GM13977 (cell line): Measurements from ENCODE around the gene CDH13.

Source experiments
- DNase-seq: peaks from one replicate; pipeline ENCODE4 v3.0.0; 2012; ENCODE audit warnings: low spot score
- in situ Hi-C: fragments of 300-500 bp; cut with MboI; formaldehyde crosslinking; loops from one replicate; pipeline ENCODE4 v1.12.0; 2022; ENCODE audit warnings: low sequenced_read_pairs, low pct_unique_long_range_greater_than_20kb, mixed read lengths, inconsistent platforms; ENCODE audit not compliant: unreplicated experiment
- TF ChIP-seq, protein P1 (sequence below): IDR thresholded peaks from 2 replicates; pipeline ENCODE4 v1.5.1; 2012; ENCODE audit warnings: mild to moderate bottlenecking, control low read depth; ENCODE audit not compliant: insufficient read depth; ENCODE audit errors: extremely low read depth, missing control alignments

Gene CDH13

DNA sequence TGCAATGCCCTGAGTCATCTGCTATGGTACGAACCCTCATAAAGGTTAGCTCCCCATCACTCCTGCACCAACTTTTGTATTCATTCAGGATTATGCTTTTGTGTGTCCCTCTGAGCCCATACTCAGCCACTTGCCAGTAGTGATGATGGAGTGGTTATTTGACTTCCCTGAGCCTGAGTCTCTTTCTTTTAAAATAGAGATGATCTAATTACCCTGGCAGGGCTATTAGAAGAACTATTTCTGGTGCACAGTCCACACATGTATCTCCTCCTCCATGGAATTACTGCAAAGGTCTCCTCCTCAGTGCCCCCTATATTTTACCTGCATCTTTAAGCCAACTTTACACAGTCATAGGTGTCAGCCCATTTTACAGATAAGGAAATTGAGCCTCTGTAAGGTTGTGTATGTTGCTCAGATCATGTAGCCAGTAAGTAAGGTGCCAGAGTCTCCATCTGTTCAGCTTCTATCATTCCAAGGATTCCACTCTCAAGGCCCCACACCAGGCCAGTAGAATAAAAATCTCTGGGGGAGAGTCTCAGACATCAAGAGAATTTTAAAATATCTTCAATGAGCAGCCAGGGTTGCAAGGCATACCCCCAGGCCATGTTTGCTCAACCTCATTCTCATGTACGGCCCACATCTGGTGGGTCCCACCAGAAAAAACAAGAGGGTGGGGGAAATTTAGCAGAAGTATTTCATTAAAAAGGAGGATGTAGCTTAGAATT, 847.3 kb downstream of the CDH13 start:
- TF ChIP-seq, protein P1, sequence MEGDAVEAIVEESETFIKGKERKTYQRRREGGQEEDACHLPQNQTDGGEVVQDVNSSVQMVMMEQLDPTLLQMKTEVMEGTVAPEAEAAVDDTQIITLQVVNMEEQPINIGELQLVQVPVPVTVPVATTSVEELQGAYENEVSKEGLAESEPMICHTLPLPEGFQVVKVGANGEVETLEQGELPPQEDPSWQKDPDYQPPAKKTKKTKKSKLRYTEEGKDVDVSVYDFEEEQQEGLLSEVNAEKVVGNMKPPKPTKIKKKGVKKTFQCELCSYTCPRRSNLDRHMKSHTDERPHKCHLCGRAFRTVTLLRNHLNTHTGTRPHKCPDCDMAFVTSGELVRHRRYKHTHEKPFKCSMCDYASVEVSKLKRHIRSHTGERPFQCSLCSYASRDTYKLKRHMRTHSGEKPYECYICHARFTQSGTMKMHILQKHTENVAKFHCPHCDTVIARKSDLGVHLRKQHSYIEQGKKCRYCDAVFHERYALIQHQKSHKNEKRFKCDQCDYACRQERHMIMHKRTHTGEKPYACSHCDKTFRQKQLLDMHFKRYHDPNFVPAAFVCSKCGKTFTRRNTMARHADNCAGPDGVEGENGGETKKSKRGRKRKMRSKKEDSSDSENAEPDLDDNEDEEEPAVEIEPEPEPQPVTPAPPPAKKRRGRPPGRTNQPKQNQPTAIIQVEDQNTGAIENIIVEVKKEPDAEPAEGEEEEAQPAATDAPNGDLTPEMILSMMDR: no peak
- DNase-seq: no peak
- in situ Hi-C loops: no loop called here

DNA sequence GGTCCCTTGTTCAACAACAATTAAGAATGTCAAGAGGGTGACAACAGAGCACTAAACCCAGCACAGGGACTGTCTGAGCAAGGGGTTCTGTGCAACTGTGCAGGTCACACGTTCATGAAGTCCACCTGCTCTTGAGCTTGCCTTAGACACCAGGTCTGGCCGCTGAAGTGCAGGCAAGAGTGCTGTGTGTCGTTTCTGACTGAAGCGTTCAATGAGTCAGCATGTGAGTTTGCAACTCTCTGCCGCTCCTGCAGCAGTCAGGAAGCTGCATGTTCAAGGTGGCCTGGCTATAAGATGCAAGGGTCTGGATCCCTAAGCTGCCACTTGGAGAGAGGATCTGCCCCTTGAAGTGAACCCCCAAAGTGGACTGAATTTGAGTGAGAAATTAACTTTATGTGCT, 848.3 kb downstream of the CDH13 start:
- in situ Hi-C loops: no loop called here
- no peak for DNase-seq
- TF ChIP-seq, protein P1: no peak

DNA sequence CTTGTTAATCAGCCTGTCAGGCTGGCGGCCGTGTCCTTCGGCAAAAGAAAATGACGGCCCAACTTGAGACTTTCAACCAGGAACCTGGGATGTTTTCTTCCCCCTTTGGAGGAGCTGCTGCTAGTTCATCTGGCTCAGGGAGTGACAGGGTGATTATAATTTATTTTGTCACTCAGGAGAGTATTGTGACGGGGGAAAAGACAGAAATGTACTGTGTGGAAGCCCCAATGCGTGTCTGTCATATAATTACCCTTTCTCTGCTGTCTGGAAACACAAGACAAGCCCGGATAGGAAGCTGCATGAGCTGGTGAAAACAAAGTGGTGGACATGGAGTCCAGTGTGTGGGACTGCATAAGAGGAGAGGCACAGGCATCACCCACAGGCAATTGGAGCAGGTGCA, 854.8 kb downstream of the CDH13 start:
- no peak for DNase-seq
- TF ChIP-seq, protein P1: no peak
- in situ Hi-C loops: no loop called here

DNA sequence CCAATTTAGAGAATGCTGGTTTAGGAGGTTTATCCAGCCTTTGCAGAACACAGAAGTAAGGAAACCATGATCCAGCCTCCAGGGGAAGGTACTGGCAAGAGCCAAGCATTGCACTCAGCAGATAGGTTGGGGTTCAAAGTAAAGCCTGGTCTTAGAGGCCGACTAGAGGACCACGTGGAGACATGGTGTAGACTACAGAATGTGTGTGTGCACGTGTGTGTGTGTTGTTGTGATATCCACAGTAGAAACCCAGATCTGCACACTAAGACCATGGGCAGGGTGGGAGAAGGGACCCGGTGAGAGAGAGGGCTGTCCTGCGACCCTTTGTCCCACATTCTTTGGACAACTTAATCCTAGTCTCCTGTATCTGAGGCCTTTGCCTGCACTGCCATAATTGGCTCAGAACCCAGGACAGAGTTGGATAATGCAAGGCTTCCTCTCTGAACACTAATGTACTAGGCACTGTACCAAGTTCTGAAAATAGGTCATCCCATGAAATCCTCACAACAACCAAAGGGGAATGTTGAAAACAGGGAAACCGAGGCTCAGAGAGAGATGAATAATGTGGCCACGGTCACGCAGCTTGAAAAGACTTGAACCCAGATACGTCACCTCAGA, 855.9 kb downstream of the CDH13 start:
- TF ChIP-seq, protein P1: no peak
- no peak for DNase-seq
- in situ Hi-C loops: no loop called here

DNA sequence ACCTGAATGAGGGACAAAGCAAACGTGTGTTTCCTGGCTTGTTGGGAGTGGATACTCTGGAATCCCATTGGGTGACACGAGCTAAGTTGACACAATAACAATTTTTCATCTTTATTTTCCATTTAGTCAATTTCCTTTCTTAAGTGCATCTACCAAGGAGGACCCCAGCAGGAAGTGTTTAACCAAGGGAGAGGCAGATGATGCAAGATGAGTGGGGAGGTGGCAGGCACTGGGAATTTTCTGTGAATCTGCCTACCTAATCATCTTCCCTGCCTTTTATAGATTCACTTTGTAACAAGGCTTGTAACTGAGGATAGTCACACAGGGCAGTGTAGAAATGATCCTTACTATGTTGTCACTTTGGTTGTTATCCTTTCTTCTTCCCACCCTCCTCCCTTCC, 863.3 kb downstream of the CDH13 start:
- in situ Hi-C loops: no loop called here
- TF ChIP-seq, protein P1: no peak
- DNase-seq: no peak

DNA sequence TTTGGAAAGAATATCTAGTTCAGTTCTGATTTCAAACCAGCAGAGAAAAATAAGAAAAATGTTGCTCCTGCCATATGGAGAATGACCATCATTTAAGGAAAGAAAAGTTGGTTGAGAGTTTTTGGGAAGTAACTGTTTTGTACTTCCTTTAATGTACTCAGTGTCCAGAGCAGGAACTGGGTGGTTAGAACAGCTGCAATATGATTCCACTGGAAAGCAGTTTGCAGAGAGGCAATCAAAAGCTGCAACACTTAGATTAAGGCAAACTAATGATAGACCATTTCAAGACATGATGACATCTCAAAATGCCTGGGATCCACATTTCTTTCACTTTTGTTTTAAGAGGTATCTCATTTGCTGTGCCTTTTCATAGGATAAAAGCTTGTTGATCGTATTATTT, 867.7 kb downstream of the CDH13 start:
- no peak for DNase-seq
- TF ChIP-seq, protein P1: no peak
- in situ Hi-C loops: no loop called here
